ENCODE data around the gene THSD4. TPM values are rescaled to one million over a fixed set of nuclear protein-coding genes. Genes with fewer than 3 reads are reported as not detected.

THSD4 gene
- total and polyA plus RNA-seq, 2 of the 4 experiments (the other 2 are of a cell fraction): 25.5 to 31.1 TPM

DNA sequence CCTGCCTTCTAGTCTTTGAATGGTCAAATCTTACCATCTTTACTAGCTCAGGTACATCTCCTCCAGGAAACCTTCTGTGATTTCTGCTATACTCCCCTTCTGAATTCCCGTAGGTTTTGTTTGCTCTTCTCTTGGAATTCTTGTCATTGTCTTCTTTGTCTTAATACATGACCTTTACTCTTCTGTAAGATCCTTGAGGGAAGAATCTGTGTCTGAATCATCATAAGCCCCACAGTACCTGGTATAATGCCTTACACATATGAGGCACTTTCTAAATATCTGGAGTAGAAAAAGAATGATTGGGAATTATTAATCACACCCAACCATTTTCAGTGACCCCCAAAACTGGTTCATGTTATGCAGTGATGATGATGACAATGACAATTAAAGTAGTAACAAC is 485.0 kb downstream of the THSD4 start:
- Histone ChIP-seq H2BK120ac (ENCODE audit: low read depth, low read length) (no peak overlapping the region), H2BK20ac (ENCODE audit: low read depth, low read length) (no peak overlapping the region), H4K5ac (ENCODE audit: low read depth, low read length) (no peak overlapping the region), H3K9ac (ENCODE audit: low read depth, low read length) (no peak overlapping the region), H3K9me3 (ENCODE audit: control insufficient read depth, insufficient read depth, low read length) (no peaks in the 10 kb centered on the region), H3K36me3 (ENCODE audit: control insufficient read depth, insufficient read depth, low read length) (no peaks in the 10 kb centered on the region), H2AK9ac (replicated peaks; ENCODE audit: low read depth, low read length, poor library complexity) (no peak overlapping the region), H3K56ac (ENCODE audit: extremely low read depth, insufficient read depth, low read length) (no peak overlapping the region), H3K4me3 (ENCODE audit: insufficient read depth, low read depth, low read length) (no peak overlapping the region), H2AFZ (replicated peaks; ENCODE audit: low read length, poor library complexity) (no peak overlapping the region), H4K91ac (ENCODE audit: insufficient read depth, low read depth, low read length) (no peak overlapping the region), H4K8ac (ENCODE audit: low read depth in 2 of 2, low read length in 2 of 2) (no peak overlapping the region), H2BK5ac (ENCODE audit: low read depth, low read length, poor library complexity, severe bottlenecking) (no peak overlapping the region), H4K20me1 (ENCODE audit: insufficient read depth, low read length) (peaks cover 7% of the 10 kb centered on the region; the same call in 1 of the 2 replicates), H3K4me1 (ENCODE audit: control insufficient read depth, insufficient read depth, low read length) (peaks cover 6% of the 10 kb centered on the region), H2AK5ac (ENCODE audit: low read depth, low read length) (no peak overlapping the region), H3K79me1 (ENCODE audit: low read depth in 1 of 2, low read length in 2 of 2) (peaks cover 0 to 7% of the 10 kb centered on the region in 2 experiments; a peak in 2 of 4 replicates), H3K27ac (ENCODE audit: insufficient read depth, low read length) (no peak overlapping the region), H3K18ac (ENCODE audit: low read depth, low read length) (no peak overlapping the region), H3K27me3 (ENCODE audit: control insufficient read depth, insufficient read depth, low read length) (no peaks in the 10 kb centered on the region), H3K4ac (ENCODE audit: low read depth, low read length) (no peak overlapping the region), H2BK15ac (ENCODE audit: low read depth, low read length) (no peak overlapping the region), H3K4me2 (ENCODE audit: low read depth, low read length) (no peak overlapping the region), H3K9me1 (ENCODE audit: insufficient read depth, low read length) (peaks cover 3% of the 10 kb centered on the region; the same call in 1 of the 2 replicates), H3K14ac (replicated peaks; ENCODE audit: low read depth, low read length) (no peak overlapping the region), H3K23ac (ENCODE audit: low read depth, low read length) (no peak overlapping the region)
- BruUV-seq (replicated peaks): no TSS peak
- no peak for DNase-seq
- CTCF ChIA-PET: no interaction called here
- dilution Hi-C loops (cut with HindIII; ENCODE audit: low sequenced_read_pairs, unreplicated experiment) (no loop called here), intact Hi-C loops (cut with micrococcal nuclease) (no loop called here), in situ Hi-C loops (cut with MboI; ENCODE audit: low sequenced_read_pairs) (no loop called here)
- no CpG with 5 or more reads among the region's 1 CpG for WGBS, 2 experiments (ENCODE audit: extremely low coverage in 2 of 2, insufficient read length in 1 of 2)
- POLR2A ChIA-PET (ENCODE audit: unreplicated experiment): no interaction called here
- no peak for TF ChIP-seq RCOR1 (IDR thresholded peaks at IDR 0.05; ENCODE audit: insufficient replicate concordance, low read length)
- TF ChIP-seq, protein P1, sequence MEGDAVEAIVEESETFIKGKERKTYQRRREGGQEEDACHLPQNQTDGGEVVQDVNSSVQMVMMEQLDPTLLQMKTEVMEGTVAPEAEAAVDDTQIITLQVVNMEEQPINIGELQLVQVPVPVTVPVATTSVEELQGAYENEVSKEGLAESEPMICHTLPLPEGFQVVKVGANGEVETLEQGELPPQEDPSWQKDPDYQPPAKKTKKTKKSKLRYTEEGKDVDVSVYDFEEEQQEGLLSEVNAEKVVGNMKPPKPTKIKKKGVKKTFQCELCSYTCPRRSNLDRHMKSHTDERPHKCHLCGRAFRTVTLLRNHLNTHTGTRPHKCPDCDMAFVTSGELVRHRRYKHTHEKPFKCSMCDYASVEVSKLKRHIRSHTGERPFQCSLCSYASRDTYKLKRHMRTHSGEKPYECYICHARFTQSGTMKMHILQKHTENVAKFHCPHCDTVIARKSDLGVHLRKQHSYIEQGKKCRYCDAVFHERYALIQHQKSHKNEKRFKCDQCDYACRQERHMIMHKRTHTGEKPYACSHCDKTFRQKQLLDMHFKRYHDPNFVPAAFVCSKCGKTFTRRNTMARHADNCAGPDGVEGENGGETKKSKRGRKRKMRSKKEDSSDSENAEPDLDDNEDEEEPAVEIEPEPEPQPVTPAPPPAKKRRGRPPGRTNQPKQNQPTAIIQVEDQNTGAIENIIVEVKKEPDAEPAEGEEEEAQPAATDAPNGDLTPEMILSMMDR (conservative IDR thresholded peaks at IDR 0.05; ENCODE audit: low read depth, low read length): no peak
- TF ChIP-seq, protein P2, sequence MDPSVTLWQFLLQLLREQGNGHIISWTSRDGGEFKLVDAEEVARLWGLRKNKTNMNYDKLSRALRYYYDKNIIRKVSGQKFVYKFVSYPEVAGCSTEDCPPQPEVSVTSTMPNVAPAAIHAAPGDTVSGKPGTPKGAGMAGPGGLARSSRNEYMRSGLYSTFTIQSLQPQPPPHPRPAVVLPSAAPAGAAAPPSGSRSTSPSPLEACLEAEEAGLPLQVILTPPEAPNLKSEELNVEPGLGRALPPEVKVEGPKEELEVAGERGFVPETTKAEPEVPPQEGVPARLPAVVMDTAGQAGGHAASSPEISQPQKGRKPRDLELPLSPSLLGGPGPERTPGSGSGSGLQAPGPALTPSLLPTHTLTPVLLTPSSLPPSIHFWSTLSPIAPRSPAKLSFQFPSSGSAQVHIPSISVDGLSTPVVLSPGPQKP (IDR thresholded peaks at IDR 0.05; ENCODE audit: borderline replicate concordance, low read depth, low read length): no peak
- no peak for TF ChIP-seq POLR2A (IDR thresholded peaks at IDR 0.05; ENCODE audit: low read depth, low read length)
- TF ChIP-seq FOS (IDR thresholded peaks at IDR 0.05; ENCODE audit: low read depth, low read length): no peak
- no peak for TF ChIP-seq RAD21 (IDR thresholded peaks at IDR 0.05; ENCODE audit: low read length)
- TF ChIP-seq RFX5 (IDR thresholded peaks at IDR 0.05; ENCODE audit: low read depth, low read length): no peak
- ATAC-seq (ENCODE audit: low read depth): no peak

All from IMR-90 (cell line).